KG1 (cell line): ENCODE measurements around the gene TMEM163.
"Not testable (repeated sequence)": the region's sequence is repeated elsewhere in the genome, so short reads cannot be mapped to it uniquely, and the experiment has no call there.

Experiments used
- DNase-seq: peaks from one replicate; lab custom pipeline; 2025; lab: John Stamatoyannopoulos, UW

TMEM163 gene

DNA sequence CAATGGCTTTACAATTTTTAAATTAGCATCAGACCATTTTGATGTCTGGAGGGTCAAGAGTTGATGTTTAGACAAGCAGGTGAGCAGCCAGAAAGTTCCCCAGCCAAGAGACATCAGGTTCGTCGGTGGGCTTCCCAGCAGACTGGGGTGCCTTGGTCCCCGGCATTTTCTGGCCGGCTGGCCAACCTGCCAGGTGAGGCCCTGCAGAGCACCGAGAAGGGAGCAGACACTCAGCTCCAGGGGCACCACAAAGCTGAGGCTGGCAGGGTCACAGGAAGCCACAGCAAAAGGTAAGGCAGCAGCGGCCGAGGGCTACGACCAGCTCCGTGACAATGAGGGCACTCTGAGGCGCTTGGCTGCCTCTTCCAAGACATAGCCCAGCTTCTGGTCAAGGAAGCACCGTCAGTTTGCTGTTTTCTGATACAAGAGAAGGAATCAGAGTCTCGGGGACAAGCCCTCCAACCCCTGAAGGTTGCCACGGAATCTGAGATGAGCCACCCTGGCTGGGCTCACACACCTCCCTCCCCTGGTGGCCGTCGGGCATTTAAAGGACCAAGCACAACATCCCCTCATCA lies 235.9 kb downstream of the TMEM163 start:
- no peak for DNase-seq

DNA sequence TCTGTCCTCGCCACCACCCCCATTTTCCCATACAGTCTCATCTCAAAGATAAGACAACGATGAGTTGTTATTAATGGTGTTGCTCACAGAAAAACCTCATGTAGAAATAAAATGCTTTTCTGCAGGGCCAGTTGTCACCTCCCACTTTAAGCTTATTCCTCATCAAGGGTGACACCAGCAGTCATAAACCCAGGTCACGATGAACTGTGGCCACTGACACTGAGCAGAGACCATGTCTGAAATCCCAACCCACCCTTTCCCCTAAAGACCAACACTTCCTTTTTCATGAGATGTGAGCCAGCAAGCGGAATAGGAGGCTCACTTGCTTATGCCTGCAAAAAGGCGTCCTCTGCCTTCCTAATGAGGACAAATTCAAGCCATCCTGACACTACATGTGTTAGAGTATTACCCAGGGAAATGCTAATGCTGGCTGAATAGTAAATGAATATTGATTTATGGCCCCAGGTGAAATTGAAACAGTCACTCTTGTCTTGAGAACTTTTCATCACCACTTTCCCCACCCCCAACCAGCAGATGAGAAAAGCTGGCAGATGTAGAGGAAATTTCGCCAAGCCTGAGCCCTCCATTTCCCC lies 236.6 kb downstream of the TMEM163 start:
- no peak for DNase-seq

GRCh38 chr2:134479696-134480330 lies 239.0 kb downstream of the TMEM163 start:
- no peak for DNase-seq

GRCh38 chr2:134476982-134477381 lies 241.8 kb downstream of the TMEM163 start:
- DNase-seq = not testable (repeated sequence)

DNA sequence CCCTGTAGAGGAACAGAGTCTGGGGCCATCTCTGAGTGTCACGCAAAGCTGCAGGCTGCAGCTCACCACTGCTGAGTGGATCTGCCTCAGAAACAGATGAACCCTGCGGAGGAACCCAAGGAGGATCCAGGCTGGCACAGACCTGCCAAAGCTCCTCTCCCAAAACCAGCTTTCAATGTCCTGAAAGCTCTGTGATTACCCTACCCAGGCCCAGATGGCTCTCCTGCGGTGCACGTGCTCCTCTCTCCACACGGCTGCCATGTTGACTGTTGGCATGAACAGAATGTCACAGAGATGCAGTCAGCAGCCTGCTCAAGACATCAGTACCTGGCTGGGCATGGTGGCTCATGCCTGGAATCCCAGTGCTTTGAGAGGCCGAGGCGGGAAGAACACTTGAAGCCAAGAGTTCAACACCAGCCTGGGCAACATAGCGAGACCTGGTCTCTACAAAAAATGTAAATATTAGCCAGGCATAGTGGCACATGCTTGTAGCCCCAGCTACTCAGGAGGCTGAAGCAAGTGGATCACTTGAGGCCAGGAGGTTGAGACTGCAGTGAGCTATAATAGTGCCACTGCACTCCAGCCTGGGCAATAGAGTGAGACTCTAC lies 248.1 kb downstream of the TMEM163 start:
- no peak for DNase-seq

GRCh38 chr2:134469516-134470115 lies 249.2 kb downstream of the TMEM163 start:
- DNase-seq = no peak

GRCh38 chr2:134468776-134469175 lies 250.0 kb downstream of the TMEM163 start:
- DNase-seq = no peak

- no peak for DNase-seq
Measured at GRCh38 chr2:134468164-134468563, 250.6 kb downstream of the TMEM163 start.

DNA sequence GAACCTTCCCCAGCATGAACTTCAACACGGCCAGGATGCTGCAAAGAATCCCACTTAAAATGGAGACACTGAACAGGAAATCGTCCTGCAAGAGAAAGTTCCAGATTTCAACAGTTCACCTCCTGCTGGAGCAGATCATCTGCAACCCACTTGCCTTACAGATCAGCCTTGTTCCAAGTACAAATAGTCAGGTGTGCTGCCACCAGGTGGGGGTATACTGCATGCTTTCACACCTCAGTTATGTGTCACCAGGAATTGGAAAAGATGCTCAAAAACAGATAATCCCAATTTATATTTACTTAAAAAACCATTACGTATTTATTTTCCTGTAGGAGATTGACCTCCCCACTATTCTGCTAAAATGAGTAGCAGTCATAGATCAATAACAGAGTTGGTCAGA lies 252.7 kb downstream of the TMEM163 start:
- DNase-seq = no peak

DNA sequence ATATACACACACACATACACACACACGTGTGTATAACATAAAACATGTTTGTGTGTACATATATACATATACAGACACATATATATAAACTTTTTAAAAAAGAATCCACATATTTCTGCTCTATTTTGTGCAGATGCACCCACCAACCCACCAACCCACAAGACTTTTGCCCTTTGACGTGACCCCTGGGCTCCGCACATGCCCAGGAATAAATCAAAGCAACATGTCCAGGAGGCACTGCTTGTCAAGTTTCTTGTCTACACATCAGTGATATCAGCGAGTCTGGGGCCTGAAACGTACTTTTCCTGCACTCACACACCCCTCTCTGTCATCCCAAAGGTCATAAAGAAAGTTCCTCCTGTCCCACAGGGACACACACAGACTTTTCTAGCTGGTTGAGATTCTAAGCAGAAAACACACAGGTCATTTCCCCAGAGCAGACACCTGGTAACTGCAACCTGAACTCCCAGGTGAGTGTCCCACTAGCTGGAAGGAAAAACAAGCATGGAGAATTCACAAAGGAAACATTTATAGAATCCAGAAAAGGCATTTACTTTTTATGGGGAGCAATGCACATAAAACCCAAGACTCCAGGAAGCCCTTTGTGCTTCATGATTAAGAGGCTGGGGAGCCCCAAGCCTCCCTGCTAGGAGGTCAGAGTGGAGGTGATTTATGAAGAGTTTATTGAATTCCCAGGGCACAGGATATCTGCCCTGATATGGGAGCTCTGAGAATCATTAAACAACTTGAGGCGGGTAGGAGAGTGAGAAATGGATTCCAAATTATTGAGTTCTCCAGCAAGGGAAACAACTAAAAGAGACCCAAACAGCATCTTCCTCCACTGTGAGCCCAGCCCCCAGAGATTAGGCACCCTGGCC lies 253.3 kb downstream of the TMEM163 start:
- no peak for DNase-seq

- no peak for DNase-seq
Measured at GRCh38 chr2:134463699-134464022, 255.1 kb downstream of the TMEM163 start.

GRCh38 chr2:134462791-134463698 lies 255.8 kb downstream of the TMEM163 start:
- DNase-seq = no peak

DNA sequence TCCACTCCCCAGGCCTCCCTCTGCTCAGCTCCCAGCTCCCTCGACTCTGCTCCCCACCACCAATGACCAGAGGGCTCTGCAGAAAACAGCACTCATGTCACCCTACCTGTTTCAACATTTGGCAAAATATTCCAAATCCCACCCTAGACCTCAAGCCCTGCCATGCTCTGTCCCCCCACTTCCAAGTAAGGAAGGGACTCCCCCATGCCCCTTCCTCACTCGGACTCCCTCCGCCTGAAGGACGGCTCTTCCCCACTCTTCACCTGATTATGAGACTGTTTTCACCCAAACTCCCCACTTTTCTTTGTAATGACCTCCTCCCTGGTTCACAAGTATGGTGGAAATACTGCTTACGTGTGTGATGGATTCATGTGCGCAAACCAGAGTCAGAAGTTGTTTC lies 256.5 kb downstream of the TMEM163 start:
- DNase-seq = no peak

DNA sequence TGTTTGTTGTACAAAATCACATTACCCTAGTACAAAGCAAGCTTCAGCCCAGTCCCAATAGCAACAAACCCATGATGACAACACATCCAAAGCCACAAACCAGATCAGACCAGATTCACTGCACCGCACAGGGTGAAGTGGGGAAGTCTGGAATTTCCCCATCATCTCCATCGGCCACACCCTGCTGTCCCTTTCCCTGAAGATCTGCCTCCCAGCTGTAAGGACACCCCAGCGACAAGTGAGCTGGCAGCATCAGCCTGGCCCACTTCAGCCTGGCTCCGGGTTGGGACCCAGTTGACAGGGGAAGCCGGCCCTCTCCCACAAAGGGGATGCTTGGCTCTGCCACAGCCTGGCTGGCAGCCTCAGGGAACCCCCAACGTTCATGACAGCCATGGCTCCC lies 257.3 kb downstream of the TMEM163 start:
- DNase-seq = no peak

DNA sequence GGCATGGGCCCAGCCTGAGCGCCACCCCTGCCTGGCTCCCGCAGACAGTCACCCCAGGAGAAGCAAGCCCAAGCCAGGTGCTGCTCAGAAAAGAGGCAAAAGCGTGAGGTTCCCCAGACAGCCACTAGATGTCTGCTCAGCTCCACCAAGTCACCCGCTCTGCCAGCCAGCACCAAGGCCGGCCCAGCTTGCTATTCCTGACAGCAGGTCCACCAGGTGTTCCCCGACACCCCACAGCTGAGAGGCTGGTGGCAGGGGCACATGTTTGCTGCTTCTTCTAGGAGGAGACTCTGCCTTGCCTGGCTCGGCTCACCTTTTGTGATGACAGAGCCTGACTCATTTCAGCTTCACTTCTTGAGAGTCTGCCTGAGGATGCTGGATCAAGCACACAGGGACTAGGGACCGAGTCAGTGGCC lies 258.2 kb downstream of the TMEM163 start:
- DNase-seq = no peak

- DNase-seq = no peak
Measured at GRCh38 chr2:134459706-134460406, 258.9 kb downstream of the TMEM163 start.

DNA sequence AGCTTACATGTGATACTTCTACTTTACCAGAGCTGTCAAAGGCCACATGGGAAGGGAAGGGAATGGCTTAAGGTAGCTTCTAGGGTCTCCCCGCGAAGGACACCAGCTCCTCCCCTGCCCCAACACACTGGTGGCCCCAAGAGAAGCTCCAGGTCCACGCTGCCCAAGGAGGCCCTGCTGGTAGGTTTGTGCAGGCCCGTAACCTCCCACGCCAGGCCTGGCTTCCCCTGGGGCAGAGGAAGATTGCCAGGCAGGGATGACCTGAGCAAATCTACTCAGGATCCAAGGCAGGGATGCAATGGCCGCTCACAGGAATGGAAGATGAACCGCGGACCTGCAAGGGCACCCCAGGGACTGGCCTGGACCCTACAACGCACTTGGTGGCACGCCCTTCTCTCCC lies 259.9 kb downstream of the TMEM163 start:
- no peak for DNase-seq

- no peak for DNase-seq
Measured at GRCh38 chr2:134458473-134458853, 260.3 kb downstream of the TMEM163 start.

DNA sequence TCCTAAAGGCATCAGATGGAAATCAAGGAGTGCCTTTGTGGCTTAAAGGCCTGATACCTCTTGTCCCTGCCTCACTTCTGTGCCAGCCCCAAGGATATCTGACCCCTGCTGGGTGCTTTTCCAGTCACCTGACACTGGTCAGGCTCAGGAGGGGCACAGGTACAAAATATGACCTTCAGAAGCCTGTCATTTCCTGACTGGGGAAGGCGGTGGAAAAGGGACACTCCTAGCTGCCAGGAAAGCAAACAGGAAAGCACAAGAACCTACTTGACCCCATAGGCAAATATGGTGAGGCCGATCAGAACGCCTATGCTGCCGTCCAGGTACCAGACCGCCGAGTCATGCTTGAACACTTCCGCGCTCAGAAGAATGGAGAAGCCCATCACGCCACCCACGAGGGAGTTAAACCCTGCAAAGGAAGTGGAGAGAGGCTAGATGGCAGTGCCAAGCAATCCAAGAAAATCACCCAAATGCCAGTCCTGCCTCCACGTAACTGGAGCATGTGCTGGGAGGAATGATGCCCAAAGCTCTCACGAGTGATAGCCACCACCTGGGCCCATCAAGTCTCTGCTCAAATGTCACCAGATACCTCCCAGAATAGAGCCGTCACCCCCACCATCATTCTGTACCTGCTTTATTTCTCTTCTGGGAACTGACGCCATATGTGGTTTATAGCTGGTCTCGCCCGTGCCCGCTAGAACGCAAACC lies 260.9 kb downstream of the TMEM163 start:
- DNase-seq = no peak

DNA sequence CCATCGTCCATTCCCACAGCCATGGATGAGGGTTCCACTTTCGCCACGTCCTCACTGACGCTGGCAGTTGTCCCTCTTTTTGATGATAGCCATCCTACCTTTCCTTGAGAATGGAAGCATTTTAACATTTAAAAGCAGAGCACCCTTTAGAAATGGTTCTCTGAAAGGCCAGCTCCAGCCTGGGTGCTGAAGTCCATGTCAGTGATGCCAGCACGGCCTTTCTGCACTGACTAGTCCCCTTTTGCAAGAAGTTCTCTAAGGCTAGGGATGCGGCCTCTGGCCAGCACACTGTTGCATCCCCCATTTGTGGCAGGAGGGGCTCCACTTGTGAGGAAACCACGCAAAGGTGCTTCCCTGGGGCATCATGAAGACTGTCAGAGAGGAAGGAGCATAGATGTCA lies 261.4 kb downstream of the TMEM163 start:
- DNase-seq = no peak
